GM18511 (cell line): ENCODE measurements around the gene UBA1.

Experiments
- ATAC-seq: cut with Tn5 transposase; IDR thresholded peaks from one replicate; pipeline ENCODE4 v1.9.1; 2021; ENCODE audit warnings: mild to moderate bottlenecking, moderate library complexity; ENCODE audit not compliant: unreplicated experiment

UBA1 gene

DNA sequence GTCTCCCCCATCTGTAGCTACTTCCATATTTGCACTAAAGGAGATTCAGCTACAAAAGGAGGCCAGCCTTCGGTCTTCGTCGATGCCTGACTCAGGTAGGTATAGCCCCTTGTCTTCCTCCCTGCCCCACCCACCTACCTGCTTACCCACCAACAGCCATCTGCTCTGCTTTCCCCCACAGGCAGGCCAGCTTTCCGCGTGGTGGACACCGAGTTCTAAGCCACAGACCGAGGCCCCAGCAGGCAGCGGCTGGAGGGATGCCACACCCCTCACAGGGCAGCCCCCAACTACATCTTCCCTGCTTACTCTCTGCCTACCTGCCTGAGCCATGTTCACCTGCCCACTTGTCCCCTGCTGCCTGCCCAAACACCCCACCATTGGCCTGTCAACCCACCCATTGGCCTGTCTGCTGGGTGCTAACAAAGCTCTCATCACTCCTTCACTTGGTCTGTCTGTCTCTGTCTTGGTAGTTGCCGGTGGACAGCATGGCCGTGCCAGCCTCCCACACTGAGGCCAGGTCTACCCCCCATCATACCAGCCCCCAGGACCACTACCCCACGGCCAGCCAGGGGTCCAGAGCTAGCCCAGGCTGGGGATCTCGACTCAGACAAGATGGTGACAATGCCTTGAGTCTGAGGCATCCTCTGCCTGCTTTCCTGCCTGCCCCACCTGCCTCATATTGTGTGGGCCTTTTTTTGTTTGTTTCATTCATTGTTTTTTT lies 35.1 kb downstream of the UBA1 start:
- no peak for ATAC-seq

DNA sequence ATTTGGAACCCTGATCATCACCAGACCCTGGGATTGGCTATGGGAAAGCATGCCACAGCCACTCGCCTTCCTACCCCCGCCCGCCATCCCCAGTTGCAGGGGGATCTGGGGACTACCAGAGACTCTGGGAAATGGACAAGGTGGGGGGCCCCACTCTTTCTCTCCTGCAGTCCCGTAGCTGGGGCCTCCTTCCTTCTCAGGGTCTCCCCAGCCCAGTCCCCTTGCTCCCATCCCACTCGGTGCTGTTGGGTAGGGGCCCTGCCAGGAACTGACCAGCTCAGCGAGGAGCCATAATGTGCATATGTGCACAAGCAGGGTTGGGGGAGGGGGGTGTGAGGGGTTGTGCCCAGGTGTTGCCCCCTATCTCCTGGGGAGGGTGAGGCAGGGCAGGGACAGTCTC lies 35.8 kb downstream of the UBA1 start:
- no peak for ATAC-seq

DNA sequence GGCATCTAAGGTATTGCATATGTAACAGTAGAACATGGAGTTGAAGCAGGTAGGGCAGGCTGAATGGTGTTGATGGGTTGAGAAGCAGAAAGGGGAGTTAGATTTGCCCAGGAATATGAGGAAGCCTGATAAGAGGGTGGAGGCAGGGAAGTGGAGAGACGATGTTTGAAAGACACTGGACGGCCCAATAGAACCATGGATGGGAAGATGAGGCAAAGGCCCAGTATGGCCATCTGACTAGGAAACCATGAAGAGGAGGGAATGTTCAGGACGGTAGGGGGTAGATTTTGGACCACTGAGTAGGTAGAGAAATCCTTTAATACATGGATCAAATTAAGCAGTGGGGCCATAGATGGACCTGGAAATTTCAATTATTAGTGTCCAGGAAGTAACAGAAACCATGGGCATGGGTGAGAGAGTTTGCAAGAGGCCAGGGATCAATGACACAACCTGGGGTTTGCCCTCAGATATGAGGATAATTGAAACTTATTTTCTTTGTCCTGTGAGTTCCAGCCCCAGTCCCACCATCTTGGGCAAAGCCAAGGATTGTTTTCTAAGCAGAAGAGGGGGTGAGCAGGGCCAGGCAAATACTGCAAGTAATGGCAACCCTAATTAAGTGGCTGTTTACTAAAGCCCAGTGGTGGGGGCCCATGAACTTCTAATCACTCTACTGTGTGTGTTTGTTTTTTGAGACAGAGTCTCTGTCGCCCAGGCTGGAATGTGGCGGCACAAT lies 36.7 kb downstream of the UBA1 start:
- ATAC-seq: no peak

DNA sequence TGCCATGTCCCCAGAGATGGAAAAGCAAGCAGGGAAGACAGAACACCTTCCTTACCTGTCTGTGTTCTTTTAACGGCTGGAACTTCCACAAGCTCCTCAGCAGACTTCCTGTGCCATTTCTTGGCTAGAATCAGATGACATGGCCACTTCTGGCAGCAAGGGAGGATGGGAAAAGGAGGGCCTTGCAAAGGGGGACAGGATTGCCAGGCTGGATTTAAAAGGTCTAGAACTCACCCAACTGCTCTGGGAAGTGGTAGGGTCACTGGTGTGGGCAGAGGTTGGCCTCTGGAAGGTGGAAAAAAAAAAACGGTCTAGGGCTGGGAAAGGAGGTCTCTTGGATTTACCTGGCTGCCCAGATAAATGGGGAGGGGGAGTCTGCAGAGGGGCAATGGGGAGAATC lies 37.5 kb downstream of the UBA1 start:
- ATAC-seq: no peak

DNA sequence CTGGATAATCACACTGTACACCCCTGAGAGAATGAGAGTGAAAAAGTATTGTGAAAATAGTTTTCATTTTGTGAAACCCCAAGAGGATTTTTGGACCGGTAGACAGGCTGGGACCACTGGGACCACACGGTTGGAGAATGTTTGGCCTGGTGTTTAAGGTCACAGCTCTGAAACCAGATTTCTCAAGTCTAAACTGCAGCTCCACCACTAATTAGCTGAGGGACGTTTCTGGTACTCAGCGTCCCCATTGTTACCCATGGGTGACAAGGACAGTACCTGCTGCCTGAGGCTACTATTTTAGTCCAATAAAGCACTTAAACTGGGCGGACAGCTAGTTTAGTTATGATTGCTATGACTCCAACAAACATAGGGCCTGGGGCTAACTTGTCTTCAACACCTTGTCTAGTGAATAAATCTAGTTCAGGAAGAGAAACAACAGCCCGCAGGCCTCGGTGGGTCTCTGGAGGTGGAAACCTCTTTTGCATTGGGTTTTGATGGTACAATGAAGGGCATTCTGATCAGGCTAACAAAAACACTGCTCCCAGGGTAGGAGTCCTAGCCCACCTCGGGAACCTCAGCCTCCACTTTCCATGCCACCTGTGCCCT lies 38.7 kb downstream of the UBA1 start:
- ATAC-seq: no peak

DNA sequence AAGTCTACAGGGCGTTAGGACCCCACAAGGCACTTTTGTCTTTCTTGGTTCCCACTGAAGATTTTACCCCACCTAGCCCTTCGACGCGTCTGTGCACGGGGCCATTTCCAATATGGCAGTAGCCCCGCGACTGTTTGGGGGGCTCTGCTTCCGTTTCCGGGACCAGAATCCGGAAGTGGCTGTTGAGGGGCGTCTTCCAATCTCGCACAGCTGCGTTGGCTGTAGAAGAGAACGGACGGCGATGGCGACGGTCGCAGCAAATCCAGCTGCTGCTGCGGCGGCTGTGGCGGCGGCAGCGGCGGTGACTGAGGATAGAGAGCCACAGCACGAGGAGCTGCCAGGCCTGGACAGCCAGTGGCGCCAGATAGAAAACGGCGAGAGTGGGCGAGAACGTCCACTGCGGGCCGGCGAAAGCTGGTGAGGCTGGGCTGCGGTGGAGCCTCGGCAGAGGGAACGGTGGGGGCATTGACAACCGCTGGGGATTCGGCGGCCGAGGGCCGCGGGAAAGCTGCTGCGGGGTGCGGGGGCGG lies 39.2 kb downstream of the UBA1 start, which contains the start of gene USP11:
Gene USP11 (plus strand): TSS at position 207 of the 530 bp plus-strand sequence. CDS start 35 bp downstream, at position 242.
- peak; percentile 35 for ATAC-seq

DNA sequence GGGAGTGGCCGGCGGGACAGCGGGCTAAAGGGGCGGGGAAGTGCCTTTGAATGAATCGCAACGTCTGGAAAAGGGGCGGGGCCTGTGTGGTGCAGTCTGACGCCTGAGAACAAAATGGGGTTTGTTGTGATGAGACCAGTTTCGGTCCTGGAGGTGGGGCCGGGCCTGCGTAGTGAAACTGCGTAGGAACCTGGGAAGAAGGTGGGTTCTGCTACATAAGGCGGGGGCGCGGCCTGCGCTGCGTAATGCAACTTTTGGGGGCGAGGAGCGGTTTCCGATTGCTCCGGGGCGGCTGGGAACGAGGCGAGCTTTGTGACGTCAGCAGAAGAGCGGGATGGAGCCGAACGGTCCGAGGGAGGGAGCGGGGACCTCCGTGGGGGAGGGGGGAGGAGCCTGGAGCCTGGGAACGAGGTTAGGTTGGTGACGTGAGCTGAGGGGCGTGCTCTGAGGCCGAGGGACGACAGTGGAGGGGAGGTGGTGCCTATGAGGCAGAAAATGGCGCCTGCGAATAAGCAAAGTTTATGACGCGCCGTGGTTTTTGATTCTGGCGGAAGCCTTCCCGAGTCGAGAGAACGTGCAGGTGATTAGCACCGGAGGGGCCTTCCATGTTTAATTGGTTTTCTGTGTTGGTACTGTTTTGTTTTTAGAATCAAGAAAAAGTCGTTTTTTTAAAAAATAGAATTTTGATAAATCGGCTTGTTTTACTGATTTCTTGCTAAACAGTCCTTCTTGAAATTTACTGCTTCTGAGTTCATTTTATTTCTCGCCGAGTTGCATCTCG lies 39.9 kb downstream of the UBA1 start:
- ATAC-seq: peak; percentile 91

DNA sequence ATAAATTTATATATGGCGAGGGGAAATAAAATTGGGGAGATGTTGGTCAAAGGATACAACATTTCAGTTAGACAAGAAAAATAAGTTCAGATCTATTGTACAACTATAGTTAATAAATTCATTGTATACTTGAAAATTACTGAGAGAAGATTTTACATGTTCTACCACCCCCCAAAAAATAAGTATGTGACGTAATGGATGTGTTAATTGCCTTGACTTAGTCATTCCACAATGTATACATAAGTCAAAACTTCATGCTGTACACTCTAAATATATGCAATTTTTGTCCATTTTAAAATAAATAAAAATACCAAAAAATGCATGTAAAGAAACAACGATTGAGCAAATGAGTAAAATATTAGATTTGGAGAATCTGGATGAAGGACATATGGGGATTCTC lies 41.0 kb downstream of the UBA1 start:
- no peak for ATAC-seq

DNA sequence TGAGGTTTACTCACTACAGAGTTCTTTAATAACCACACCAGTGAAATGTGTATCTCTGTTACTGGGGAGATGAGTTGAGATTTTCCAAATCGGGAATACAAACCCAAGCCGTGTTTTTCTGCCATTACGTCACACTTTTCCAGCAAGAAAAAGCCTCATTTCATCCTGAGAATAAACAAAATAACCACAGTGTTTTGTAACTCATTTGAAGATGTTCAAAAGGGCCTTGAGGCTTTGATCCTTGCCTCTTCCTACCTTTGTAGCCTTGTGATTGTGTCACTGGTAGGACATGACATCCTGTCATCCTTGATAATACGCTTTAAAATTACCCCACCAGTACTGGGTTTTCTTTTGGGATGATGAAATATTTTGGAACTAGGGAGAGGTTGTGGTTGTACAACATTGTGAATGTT lies 42.1 kb downstream of the UBA1 start:
- ATAC-seq: no peak

DNA sequence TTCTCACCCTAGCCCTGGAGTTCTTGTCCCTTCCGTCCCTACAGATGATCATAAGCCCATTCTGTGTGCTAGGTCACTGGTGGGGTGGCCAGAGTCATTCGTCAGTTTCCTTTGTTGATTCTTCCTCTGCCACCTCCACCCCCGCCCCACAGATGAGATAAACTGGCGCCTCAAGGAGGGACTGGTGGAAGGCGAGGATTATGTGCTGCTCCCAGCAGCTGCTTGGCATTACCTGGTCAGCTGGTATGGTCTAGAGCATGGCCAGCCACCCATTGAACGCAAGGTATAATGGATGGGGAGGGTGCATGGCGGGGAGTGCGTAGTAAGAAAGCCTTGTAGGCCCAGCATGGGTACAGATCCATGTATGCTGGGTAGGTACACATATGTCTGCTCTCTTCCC lies 45.6 kb downstream of the UBA1 start:
- ATAC-seq: no peak

DNA sequence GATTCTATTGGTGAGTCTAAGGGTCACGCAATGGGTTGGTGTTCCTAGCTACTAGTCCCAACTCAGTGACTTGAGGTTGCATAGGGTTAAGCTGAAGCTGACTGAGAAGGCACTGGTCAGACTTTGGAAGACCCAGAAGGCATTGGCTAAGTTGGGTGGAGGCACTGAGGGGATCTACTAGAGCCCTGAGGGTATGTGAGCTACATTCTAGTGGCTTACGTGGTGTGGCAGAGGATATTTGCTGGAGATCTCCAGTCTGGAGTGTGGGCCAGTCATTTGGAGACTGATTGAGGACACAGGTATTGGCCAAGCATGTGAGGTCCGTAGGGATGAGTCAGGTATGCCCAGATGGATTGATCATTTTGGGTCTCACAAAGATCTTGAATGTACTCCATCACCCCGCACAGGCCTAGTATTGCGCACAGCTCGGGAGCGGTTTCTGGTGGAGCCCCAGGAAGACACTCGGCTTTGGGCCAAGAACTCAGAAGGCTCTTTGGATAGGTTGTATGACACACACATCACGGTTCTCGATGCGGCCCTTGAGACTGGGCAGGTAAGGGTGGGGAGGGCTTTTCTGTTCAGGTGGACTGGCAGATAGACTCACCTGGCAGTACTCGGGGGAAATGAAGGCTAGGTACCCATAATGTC lies 46.4 kb downstream of the UBA1 start:
- no peak for ATAC-seq

DNA sequence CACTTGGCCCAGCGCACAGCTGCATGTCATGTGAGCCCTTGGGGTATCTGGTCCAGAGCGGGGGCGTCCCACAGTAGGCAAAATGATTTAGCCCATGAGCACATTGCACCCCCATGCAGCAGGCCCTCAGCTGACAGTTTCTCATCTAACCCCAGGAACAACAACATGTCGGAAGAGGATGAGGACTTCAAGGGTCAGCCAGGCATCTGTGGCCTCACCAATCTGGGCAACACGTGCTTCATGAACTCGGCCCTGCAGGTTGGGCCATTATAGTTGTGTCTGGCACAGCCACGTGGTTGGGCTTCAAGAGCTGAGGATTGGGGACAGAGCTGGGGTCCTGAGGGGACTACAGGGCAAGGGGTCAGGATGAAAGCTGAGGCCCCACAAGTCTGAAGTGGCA lies 47.0 kb downstream of the UBA1 start:
- ATAC-seq: no peak

DNA sequence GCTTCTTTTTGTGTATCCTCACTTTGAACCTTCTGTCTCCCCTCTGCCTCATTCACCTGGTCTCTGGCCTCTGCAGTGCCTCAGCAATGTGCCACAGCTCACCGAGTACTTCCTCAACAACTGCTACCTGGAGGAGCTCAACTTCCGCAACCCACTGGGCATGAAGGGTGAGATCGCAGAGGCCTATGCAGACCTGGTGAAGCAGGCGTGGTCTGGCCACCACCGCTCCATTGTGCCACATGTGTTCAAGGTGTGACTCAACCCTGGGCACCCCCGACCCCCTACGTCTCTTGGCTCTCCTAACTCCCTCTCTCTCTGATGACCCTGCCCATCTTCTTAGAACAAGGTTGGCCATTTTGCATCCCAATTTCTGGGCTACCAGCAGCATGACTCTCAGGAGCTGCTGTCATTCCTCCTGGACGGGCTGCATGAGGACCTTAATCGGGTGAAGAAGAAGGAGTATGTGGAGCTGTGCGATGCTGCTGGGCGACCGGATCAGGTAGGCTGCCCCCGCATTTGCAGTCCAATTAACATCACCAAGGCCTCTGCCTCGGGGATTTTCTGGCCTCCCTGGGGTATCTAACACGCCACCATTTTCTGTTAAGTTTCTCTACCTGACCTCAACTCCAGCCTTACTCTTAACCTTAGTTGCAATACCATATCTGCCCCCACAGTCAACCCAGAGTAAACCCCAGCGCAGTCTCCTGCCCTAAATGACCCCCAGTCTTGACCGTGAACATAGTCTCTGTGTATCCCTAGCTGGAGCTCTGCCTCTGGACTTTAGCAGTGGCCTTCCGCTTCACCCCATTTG lies 47.8 kb downstream of the UBA1 start:
- no peak for ATAC-seq

DNA sequence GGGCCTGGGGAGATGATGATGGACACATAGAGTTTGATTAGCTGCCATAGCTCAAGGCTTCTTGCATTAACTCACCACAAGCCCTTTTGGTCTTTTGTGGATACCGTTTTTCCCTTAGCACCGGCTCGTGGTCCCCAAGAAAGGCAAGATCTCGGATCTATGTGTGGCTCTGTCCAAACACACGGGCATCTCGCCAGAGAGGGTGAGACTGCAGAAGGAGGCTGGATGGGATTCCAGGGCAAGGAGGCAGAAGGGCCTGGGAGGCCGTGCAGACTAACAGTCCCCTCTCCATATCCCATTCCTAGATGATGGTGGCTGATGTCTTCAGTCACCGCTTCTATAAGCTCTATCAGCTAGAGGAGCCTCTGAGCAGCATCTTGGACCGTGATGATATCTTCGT lies 48.7 kb downstream of the UBA1 start:
- no peak for ATAC-seq

DNA sequence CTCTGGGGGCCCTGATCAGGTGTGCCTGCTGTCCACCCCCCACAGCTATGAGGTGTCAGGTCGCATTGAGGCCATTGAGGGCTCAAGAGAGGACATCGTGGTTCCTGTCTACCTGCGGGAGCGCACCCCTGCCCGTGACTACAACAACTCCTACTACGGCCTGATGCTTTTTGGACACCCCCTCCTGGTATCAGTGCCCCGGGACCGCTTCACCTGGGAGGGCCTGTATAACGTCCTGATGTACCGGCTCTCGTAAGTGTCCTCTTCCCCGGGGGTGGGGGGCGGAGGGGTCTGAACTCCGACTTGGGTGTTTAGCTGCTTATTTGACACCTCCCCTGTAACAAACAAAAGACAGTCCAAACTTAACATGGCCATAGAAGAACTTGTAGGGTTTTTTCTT lies 49.7 kb downstream of the UBA1 start:
- no peak for ATAC-seq

DNA sequence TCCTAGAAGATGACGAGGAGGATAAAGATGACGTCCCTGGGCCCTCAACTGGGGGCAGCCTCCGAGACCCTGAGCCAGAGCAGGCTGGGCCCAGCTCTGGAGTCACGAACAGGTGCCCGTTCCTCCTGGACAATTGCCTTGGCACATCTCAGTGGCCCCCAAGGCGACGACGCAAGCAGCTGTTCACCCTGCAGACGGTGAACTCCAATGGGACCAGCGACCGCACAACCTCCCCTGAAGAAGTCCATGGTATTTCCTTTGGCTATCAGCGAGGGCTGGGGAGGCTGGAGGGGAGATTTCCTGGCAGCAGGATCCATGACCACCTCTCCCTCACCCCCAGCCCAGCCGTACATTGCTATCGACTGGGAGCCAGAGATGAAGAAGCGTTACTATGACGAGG lies 51.0 kb downstream of the UBA1 start:
- no peak for ATAC-seq

DNA sequence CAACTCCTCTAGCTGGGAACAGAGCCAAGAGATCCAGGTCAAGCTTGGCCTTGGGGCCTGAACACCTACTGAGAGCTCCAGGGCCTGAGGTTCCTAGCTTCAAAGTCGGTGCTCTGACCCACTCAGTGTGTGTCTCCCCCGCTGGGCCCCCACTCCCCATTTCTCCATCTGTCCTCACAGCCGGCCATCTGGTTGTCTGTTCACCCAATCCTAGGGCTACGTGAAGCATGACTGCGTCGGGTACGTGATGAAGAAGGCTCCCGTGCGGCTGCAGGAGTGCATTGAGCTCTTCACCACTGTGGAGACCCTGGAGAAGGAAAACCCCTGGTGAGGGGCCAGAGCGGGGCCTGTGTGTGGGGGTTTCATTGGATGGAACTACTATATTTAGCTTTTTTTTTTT lies 51.5 kb downstream of the UBA1 start:
- ATAC-seq: no peak

DNA sequence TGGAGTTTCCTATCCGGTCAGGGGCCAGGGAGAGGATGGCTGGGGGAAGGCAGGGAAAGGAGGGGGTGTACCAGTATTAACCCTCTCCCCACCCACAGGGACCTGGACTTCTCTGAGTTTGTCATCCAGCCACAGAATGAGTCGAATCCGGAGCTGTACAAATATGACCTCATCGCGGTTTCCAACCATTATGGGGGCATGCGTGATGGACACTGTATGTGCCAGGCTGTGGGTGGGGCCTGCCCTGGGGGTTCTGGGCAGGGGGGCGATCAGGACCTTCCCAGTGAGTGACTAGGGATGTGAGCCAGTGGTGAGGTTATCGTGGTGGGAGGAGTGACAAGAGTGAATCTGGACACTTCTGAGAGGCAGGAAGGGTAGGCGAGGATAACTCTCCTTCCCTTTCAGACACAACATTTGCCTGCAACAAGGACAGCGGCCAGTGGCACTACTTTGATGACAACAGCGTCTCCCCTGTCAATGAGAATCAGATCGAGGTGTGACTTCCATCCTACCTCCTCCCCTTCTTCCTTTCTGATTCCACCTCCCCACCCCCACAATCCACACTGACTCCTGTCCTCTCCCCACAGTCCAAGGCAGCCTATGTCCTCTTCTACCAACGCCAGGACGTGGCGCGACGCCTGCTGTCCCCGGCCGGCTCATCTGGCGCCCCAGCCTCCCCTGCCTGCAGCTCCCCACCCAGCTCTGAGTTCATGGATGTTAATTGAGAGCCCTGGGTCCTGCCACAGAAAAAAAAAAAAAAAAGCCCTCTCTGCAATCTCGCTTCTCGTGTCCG lies 53.8 kb downstream of the UBA1 start:
- ATAC-seq: no peak

DNA sequence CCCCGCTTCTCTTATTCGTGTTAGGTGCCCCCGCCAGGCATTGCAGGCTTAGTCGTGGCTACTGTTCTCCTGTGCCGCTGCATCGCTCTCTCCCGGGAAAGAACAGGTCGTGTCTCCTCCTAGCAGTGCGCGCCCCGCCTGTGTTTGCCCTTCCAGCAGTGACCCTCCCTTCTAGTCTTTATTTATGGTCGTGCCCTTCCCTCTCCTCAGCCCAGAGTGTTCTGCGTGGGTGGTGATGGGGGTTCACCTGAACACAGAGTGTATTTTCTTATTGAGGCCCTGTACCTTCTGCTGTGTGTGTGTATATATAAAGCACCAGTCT lies 54.3 kb downstream of the UBA1 start:
- ATAC-seq: no peak
